Heart left ventricle (tissue), 16 donors: ENCODE results near the gene GPRIN3. TPM values are rescaled to one million over a fixed set of nuclear protein-coding genes. Genes with fewer than 3 reads are reported as not detected.

Experiments
- ATAC-seq, 4 donors: fragments of 200-7000 bp; cut with Tn5 transposase; one replicate each; pipeline ENCODE4 v1.9.1; 2020 to 2022; ENCODE audit warnings: moderate library complexity in 4 of 4, mild to moderate bottlenecking in 3 of 4, moderate number of reproducible peaks in 1 of 4
- DNase-seq, 5 donors: peaks; one replicate each; pipeline ENCODE4 v3.0.0-alpha.2; 2020
- H3K27ac ChIP-seq, 12 donors: fragments of 200-600 bp; sonication (generic) in 4 of 12; one replicate each; pipeline versions ENCODE4 v1.5.0 to v1.8.0; 2016 to 2022; ENCODE audit warnings: mild to moderate bottlenecking in 2 of 12
- H3K27me3 ChIP-seq, 9 donors: fragments of 200-600 bp; sonication (generic) in 2 of 9; one replicate each; pipeline versions ENCODE4 v1.5.1 to v1.8.0; 2016 to 2022; ENCODE audit warnings: mild to moderate bottlenecking in 3 of 9
- H3K36me3 ChIP-seq, 9 donors: fragments of 200-600 bp; sonication (generic) in 2 of 9; one replicate each; pipeline versions ENCODE4 v1.5.0 to v1.8.0; 2018 to 2022; ENCODE audit warnings: mild to moderate bottlenecking in 2 of 9
- H3K4me1 ChIP-seq, 12 donors: fragments of 200-600 bp; sonication (generic) in 4 of 12; one replicate each; pipeline versions ENCODE4 v1.5.0 to v1.8.0; 2016 to 2022; ENCODE audit warnings: mild to moderate bottlenecking in 3 of 12
- H3K4me3 ChIP-seq, 12 donors: fragments of 200-600 bp; sonication (generic) in 4 of 12; one replicate each; pipeline versions ENCODE4 v1.5.0 to v1.8.0; 2017 to 2022; ENCODE audit warnings: mild to moderate bottlenecking in 9 of 12, moderate library complexity in 4 of 12
- H3K9me3 ChIP-seq, 12 donors: fragments of 200-600 bp; sonication (generic) in 4 of 12; one replicate each; pipeline versions ENCODE4 v1.5.0 to v1.8.0; 2016 to 2022; ENCODE audit warnings: mild to moderate bottlenecking in 1 of 12
- POLR2A ChIP-seq, 2 donors: fragments of 450-650 bp; IDR thresholded peaks; one replicate each; pipeline ENCODE4 v1.6.1; 2017; ENCODE audit warnings: antibody characterized with exemption in 2 of 2, mild to moderate bottlenecking in 2 of 2, moderate library complexity in 2 of 2
- WGBS, 4 donors: extraction: QIAGEN DNeasy Blood & Tissue Kit in 2 of 4; methylation state at CpG; one replicate each; pipeline versions ENCODE4 v1.1.5 to v1.1.7; 2013 to 2018; 5-methylcytosine and 5-hydroxymethylcytosine counted together
- intact Hi-C, 10 donors: fragments of 100-400 bp; cut with DNase I; formaldehyde crosslinking; loops; one replicate each; pipeline versions ENCODE4 v1.11.1 to v1.14.2; 2022
- polyA plus RNA-seq, 2 donors: library from polyadenylated mRNA; stranded (reverse); fragments of 200-250 nt; gene quantifications; one replicate each; pipeline ENCODE4 v1.2.3, GENCODE V29; 2013
- total RNA-seq, 9 donors: library from RNA; depleted of rRNA in 2 of 9; stranded (reverse); fragments of >200 nt in 2 of 9; fragmentation: NEBNext Ultra II Directional in 3 of 9; extraction: Animal tissue kit (Norgen Biotek cat#: 25700) in 3 of 9; gene quantifications; one replicate each; pipeline versions ENCODE4 v1.1.0 to v1.2.4, GENCODE V29; 2016 to 2023
- TF ChIP-seq, protein P1 (sequence below), 12 donors: fragments of 200-600 bp; sonication (generic) in 4 of 12; IDR thresholded peaks; one replicate each; pipeline versions ENCODE4 v1.5.0 to v1.8.0; 2018 to 2022; ENCODE audit warnings: antibody characterized with exemption in 12 of 12, mild to moderate bottlenecking in 5 of 12
- donor health status: ischemic (EF 13 %, LVEDD 7.1; RV severe dilation, severe dysfunction).
- donor health status: healthy with polysubstance abuse.
- donor health status: DM: no; HTN: yes; CAD: no.
- donor health status: DM: no; HTN: no; CAD: no.
- donor health status: ischemic (EF 25% LVEDD 6.9; RV normal size, moderate dysfunction).
- donor health status: ischemic (EF 25% LVEDD 5.7; RV mildly dilated, moderate dysfunction).
- donor health status: healthy.
- donor health status: DM: yes; HTN: yes; CAD: no.
- donor health status: ischemic (EF 35%, LVEDD 5.7; RV mildly dilated, moderate dysfunction).
- donor health status: nonischemic (EF 11% LVEDD 7.7; RV severe dilation, severe dysfunction).
- donor health status: DM: yes; HTN: yes; CAD: no.
- donor health status: PGD.
- donor health status: ischemic (EF 29% LVEDD 5.4; RV normal size, mild dysfunction).
- donor health status: nonischemic (EF 23%, LVEDD 6.1; RV moderate dilation, normal function).

GPRIN3 gene
- total and polyA plus RNA-seq, 11 donors = 2.4 to 16.5 (median 13.0) TPM

DNA sequence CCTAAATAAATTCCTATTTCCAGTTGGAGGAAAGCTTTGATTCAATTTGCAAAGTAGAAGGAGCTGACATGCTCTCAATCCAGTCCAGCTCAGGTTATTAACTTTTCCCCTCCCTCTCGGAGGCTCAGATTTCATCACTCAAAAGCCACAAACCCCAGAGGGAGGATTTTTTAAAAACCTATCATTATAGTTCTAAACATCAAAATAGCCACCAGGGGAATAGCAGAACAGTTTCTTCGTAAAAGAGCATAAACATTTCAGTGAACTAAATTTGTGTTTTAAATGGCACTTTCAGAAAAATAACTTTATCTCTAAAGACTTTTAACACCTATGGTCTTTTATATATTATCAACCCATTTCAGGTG is 8.8 kb downstream of the GPRIN3 start:
- intact Hi-C loops = loop anchor here in 3 of 10 donors (5.0 to 10.0 kb wide), 3 partner anchors 41 to 116 kb away; no protein-coding TSS in a partner anchor
- ATAC-seq (peak in 2 of 4 donors; percentile 28 to 43), DNase-seq (no peak)
- Histone ChIP-seq H3K36me3 (no peaks in the 10 kb centered on the region), H3K27ac (peak overlapping the region; percentile 19 to 92 (median 77)), H3K4me3 (peak overlapping the region in 9 of 12 donors; percentile 32 to 48 (median 38)), H3K27me3 (no peaks in the 10 kb centered on the region), H3K4me1 (peaks cover 0 to 97% (median 30%) of the 10 kb centered on the region in 12 donors), H3K9me3 (no peaks in the 10 kb centered on the region)
- TF ChIP-seq POLR2A (IDR thresholded peaks at IDR 0.05) = no peak
- TF ChIP-seq, protein P1, sequence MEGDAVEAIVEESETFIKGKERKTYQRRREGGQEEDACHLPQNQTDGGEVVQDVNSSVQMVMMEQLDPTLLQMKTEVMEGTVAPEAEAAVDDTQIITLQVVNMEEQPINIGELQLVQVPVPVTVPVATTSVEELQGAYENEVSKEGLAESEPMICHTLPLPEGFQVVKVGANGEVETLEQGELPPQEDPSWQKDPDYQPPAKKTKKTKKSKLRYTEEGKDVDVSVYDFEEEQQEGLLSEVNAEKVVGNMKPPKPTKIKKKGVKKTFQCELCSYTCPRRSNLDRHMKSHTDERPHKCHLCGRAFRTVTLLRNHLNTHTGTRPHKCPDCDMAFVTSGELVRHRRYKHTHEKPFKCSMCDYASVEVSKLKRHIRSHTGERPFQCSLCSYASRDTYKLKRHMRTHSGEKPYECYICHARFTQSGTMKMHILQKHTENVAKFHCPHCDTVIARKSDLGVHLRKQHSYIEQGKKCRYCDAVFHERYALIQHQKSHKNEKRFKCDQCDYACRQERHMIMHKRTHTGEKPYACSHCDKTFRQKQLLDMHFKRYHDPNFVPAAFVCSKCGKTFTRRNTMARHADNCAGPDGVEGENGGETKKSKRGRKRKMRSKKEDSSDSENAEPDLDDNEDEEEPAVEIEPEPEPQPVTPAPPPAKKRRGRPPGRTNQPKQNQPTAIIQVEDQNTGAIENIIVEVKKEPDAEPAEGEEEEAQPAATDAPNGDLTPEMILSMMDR (IDR thresholded peaks at IDR 0.05) = peak in 1 of 12 donors; percentile 10
- WGBS, 4 donors = 22 to 34% (median 31%) methylated on average over 2 of the region's 2 CpGs

DNA sequence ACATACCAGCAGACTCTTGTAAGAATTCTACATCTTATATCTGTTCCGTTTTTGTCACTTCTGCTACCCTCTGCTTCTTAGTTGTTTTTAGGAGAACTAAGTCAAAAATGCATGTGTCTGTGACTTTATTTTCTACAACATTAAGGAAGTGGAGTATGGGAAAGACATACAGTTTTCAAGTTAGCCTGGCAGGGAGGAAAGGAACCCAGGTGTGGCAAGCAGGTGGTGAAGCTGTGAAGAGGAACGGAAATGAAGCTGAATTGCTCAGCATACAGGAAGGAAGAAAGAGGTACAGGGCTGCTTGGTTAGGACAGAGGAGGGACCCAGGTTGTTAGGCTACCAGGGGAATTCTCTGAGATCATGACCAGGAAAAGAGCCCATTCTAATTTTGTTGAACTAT is 9.4 kb downstream of the GPRIN3 start:
- TF ChIP-seq POLR2A (IDR thresholded peaks at IDR 0.05) = no peak
- TF ChIP-seq, protein P1 (IDR thresholded peaks at IDR 0.05) = no peak
- H3K9me3 ChIP-seq = no peaks in the 10 kb centered on the region
- WGBS, 4 donors = 15 to 33% (median 28%) methylated on average over 2 of the region's 2 CpGs
- intact Hi-C loops = loop anchor here in 3 of 10 donors (5.0 to 10.0 kb wide), 3 partner anchors 41 to 117 kb away; no protein-coding TSS in a partner anchor
- H3K4me3 ChIP-seq = peak overlapping the region in 8 of 12 donors; percentile 12 to 48 (median 38)
- ATAC-seq (peak in 3 of 4 donors; percentile 19 to 55 (median 43)), DNase-seq (no peak)
- H3K27me3 ChIP-seq = no peaks in the 10 kb centered on the region
- peaks cover 0 to 98% (median 29%) of the 10 kb centered on the region in 12 donors for H3K4me1 ChIP-seq
- H3K36me3 ChIP-seq = no peaks in the 10 kb centered on the region
- H3K27ac ChIP-seq = peak overlapping the region; percentile 19 to 92 (median 77)

DNA sequence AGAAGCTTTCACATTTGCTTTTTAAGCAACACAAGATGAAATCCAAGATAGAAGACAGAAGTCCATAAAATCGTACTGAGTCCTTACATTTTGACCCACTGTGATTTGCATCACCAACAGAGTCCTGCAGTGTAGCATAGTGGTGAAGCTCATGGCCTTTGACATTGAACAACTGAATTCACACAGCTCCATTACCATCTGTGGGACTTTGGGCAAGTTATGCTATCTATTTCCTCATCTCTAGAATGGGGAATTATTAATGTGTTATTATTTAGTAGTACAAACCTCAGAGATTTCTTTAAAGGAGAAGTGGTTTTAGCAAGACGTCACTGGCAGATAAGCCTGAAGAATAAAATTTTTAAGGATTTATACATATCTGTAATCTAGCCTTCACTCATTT is 10.7 kb downstream of the GPRIN3 start:
- peaks cover 0 to under 1% (median 0%) of the 10 kb centered on the region in 12 donors for H3K9me3 ChIP-seq
- no peak for DNase-seq
- peaks cover 0 to 97% (median 25%) of the 10 kb centered on the region in 12 donors for H3K4me1 ChIP-seq
- intact Hi-C loops = loop anchor here in 3 of 10 donors (5.0 to 10.0 kb wide), 3 partner anchors 40 to 118 kb away; no protein-coding TSS in a partner anchor
- ATAC-seq = no peak
- H3K27ac ChIP-seq = peak overlapping the region in 8 of 12 donors; percentile 71 to 92 (median 78)
- TF ChIP-seq, protein P1 (IDR thresholded peaks at IDR 0.05) = no peak
- TF ChIP-seq POLR2A (IDR thresholded peaks at IDR 0.05) = no peak
- H3K4me3 ChIP-seq = no peak overlapping the region
- no peaks in the 10 kb centered on the region for H3K27me3 ChIP-seq
- WGBS, 4 donors = 67 to 79% (median 73%) methylated on average over 2 of the region's 2 CpGs
- no peaks in the 10 kb centered on the region for H3K36me3 ChIP-seq

DNA sequence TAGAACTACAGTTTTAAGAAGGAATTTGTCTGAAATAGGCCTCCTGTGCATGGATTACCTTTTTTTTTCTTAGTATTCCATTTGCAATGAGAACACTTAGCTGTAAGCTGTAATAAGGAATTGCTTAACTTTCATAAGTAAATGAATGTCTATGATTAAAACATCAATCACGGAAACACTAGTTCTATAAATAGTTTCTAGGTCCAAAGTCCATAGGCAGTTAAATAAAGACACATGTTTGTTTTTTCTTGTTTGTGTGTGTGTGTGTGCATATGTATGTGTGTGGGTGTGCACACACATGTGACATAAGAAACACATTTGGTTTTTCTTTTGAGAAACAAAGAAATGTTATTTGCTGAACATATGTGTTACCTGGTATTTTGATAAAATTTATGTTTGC is 11.2 kb downstream of the GPRIN3 start:
- intact Hi-C loops = loop anchor here in 3 of 10 donors (5.0 to 10.0 kb wide), 3 partner anchors 39 to 118 kb away; no protein-coding TSS in a partner anchor
- 20 to 37% (median 31%) methylated on average over 1 of the region's 1 CpG for WGBS, 4 donors
- H3K27me3 ChIP-seq = no peaks in the 10 kb centered on the region
- peaks cover 0 to 97% (median 24%) of the 10 kb centered on the region in 12 donors for H3K4me1 ChIP-seq
- H3K4me3 ChIP-seq = no peak overlapping the region
- H3K9me3 ChIP-seq = peaks cover 0 to 6% (median 0%) of the 10 kb centered on the region in 12 donors
- TF ChIP-seq, protein P1 (IDR thresholded peaks at IDR 0.05) = no peak
- no peak for TF ChIP-seq POLR2A (IDR thresholded peaks at IDR 0.05)
- peak overlapping the region in 9 of 12 donors; percentile 1 to 92 (median 71) for H3K27ac ChIP-seq
- DNase-seq (no peak), ATAC-seq (no peak)
- no peaks in the 10 kb centered on the region for H3K36me3 ChIP-seq
